ENCODE data around the gene GABRD.

GABRD gene

DNA sequence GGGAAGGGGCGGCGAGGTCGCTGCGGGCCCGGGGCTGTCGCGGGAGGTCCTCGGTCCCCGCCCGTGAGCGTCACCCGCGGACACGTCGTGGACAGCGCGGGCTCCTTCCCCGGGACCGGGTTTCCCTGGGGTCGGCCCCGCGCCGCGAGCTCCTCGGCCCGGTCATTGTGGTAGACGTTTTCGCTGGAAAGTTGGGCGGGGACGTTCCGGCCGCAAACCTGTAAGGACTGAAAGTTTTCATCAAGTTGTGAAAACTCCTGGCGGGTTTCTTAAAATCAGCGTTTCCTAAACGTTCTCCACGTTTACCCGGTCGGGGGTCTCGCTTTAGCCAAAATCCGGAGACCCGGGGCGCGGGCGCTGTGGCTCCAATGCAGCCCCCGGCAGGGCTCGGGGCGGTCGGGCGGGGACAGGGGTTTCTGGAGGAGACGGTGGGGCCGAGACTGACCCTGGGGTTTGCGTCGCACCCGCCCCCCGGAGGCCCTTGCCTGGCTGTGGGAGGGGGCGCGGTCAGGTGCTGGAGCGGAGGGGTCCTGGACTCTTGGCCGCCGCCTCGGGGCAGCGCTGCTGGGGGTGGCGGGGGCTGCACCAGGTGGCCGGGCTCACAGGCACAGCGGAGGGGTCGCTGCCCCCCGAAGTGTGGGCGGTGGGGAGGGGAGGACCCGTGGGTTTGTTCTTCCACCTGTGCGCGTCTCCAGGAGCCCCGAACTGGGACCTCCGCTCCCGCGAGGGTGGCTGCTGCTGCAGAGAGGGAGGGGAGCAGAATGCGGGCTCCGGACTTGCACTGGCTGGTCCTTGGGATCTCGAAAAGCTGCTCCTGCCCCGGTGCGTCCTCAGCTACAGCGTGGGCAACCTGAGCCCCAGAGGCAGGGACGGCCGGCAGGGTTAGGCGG lies 31.9 kb downstream of the GABRD start:
- no peak for FAIRE-seq
- no peak for DNase-seq (ENCODE audit: insufficient read length, low spot score)

DNA sequence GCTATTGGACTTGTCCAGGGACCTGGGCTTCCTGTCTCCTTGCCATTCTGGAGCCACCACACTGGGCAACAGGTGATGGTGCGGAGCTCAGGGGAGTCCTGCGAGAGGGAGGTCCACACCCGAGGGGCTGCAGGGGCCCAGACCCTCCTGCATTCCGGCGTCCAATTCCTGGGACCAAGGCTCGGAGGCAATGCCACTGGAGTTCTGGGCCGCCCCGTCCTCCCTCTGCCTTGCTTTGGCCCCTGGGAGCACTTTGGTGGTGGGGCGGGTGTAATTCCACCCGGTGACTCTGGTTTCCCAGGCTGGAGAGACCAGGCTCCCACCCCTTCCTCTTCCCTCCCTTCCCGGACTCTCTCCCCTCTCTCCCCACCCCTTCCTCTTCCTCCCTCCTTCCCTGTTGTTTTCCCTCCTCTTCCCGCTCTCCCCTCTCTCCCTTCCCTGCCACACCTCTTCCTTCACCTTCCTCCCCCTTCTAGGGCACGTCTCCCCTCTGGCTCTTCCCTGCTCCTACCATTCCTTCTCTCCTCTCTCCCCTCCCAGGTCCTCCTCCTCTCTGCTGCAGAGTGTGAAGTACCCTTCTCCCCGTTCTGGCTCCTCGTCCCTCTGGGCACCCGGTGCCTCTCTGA lies 33.0 kb downstream of the GABRD start:
- no peak for FAIRE-seq
- no peak for DNase-seq (ENCODE audit: insufficient read length, low spot score)

DNA sequence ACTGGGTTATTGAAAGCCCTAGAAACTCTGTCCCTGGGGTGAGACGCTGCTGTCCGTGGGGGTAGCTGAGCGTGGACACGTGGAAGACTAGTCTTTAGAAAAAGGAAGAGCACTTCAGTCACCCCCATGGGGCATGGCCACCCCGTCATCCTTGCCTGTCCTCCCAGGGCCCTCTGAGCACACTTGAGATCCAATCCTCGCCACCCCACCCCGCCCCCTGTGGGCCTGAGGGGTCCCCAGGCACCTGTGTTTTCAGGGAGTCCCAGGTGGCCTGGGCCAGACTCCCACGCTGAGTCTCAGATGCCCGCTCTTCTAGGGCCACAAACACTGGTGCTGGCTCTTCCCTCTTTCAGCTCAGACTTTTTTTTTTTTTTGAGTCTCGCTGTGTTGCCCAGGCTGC lies 33.6 kb downstream of the GABRD start:
- DNase-seq (ENCODE audit: insufficient read length, low spot score) (no peak), FAIRE-seq (no peak)

DNA sequence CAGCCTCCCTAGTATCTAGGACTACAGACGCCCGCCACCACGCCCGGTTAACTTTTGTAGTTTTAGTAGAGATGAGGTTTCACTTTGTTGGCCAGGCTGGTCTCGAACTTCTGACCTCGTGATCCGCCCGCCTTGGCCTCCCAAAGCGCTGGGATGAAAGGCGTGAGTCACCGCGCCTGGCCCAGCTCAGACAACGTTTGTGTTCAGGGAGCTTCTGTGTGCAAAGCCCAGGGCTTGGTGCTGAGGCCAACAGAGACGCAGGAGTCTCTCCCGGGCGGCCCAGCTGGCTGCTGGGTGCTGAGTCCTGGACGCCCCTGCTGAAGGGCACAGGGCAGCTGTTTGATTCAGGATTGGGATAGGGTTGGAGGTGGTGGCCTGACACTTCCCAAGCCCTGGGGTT lies 34.1 kb downstream of the GABRD start:
- no peak for FAIRE-seq

DNA sequence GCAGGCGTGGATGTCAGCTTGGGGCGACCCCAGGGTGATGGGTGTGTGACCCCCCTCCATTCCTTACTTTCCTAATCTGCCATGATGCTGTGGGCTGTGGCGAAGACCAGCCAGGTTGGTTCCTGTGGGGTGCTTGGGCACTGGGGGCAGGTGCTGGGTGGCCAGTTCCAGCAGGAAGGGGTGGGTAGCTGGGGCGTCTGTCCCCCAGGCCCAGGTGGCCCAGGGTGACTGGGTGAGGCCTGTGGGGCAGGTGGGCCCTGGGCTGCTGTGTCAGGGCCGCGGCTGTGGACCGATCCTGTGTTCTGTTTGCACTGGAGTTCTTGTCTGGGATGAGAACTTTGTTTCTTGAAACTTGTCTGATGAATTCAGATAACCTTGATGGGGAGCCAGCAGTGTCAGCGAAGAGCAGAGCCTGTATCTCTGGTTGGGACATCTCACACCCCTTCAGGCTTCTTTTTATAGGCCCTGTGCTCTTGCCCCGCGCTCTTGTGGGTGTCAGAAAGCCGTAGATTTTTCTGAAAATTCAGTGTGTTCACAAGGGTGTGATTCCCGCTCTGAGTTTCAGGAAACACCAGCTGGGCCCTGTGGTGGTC lies 34.7 kb downstream of the GABRD start:
- FAIRE-seq (no peak), DNase-seq (ENCODE audit: insufficient read length, low spot score) (no peak)

More for the DNA sequence above, 34.1 kb downstream of the GABRD start:
- DNase-seq (ENCODE audit: insufficient read length, low spot score): no peak

DNA sequence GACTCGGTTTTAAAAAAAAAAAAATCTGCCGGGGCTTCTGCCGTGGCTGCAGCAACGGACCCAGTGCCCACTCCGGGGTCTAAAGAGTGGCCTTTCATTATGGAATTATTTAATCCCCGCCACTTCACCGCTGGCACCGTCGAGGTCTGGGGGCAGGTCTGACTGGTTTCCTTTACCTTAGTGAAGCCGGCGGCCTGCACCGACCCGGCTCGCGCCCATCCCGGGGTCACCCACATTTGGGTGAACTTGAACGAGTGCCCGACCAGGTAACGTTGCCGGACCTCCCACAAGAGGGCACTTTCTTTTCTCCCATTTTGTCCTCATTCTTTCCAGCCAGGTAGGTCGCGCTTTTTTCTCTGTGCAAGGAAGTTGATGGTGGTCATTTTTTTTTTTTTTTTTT lies 35.4 kb downstream of the GABRD start:
- DNase-seq (ENCODE audit: insufficient read length, low spot score): no peak
- no peak for FAIRE-seq

- FAIRE-seq: no peak
- DNase-seq (ENCODE audit: insufficient read length, low spot score): no peak
Measured at GRCh38 chr1:2055911-2056575, 36.9 kb downstream of the GABRD start.

- DNase-seq (ENCODE audit: insufficient read length, low spot score) (no peak), FAIRE-seq (no peak)
Measured at GRCh38 chr1:2056955-2057590, 37.9 kb downstream of the GABRD start.

- no peak for FAIRE-seq
- DNase-seq (ENCODE audit: insufficient read length, low spot score): no peak
Measured at GRCh38 chr1:2059290-2059953, 40.3 kb downstream of the GABRD start.

DNA sequence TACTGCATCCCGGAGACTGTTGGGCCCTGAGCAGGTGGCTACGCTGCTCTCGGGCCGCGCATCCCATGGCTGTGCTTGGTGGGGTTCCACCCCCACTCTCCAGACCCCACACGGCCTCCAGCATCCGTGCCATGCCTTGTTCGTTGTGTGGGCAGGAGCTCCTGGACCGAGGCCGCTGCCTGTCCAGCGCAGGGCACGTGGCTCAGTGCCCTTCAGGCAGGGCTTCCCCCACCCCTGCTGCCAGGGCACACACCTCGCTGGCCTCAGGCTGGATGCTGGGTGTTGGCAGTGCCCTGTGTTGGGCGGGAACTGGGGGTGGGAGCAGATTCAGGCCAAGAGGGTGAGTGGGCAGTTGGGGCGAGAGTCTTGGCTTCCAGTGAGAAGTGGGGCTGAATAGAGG lies 40.9 kb downstream of the GABRD start:
- no peak for FAIRE-seq
- DNase-seq (ENCODE audit: insufficient read length, low spot score): no peak

- FAIRE-seq (no peak), DNase-seq (ENCODE audit: insufficient read length, low spot score) (no peak)
Measured at GRCh38 chr1:2060535-2060934, 41.4 kb downstream of the GABRD start.

DNA sequence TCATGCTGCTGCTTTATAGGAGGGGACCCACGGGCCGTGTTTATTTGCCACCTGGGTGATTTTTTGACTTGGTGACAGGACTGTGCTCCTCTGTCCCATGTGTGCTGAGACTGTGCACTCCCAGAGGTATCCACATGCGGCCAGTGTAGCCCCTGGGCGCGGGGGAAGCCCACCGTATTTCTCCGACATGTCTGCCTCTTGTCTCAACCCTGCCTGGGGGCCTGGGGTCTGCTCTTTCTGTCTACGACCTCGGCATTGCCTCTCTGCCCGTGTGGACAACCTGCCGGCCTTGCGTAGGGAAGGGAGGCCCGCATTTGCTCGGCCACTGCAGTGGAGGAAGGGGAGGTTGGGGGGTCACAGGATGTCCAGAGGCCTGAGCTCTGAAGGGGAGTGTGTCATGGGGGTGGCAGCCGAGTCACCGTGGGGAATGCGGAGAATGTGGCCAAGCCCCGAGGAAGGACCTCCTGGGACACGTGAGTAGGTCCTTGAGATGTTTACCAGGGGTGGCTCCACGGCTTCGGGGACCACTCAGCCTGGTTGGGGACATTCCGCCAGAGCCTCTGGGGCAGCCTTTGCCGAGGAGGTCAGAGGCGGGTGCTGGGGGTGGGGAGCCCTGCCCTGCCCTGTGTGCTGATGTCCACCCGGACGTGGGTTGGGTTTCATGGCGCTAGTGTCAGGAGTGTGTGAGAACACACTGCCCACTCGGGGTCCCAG lies 42.1 kb downstream of the GABRD start:
- no peak for FAIRE-seq

DNA sequence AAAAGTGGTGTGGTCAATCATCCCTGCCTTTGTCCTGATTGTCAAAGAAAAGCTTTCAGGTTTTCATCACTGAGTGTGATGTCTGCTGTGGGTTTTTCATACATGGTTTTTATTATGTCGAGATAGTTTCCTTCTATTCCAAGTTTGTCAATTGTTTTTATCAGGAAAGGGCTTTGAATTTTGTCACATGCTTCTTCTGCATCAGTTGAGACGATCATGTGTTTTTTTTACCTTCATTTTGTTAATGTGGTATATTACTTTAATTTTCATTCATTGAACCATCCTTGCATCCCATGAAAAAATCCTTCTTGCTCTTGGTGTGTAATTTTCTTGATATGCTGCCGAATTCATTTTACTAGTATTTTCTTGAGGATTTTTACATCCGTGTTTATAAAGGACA lies 46.6 kb downstream of the GABRD start:
- DNase-seq (ENCODE audit: insufficient read length, low spot score): no peak
- no peak for FAIRE-seq

More for the DNA sequence above, 42.1 kb downstream of the GABRD start:
- no peak for DNase-seq (ENCODE audit: insufficient read length, low spot score)

- DNase-seq (ENCODE audit: insufficient read length, low spot score) (no peak), FAIRE-seq (no peak)
Measured at GRCh38 chr1:2067393-2067792, 48.2 kb downstream of the GABRD start.

DNA sequence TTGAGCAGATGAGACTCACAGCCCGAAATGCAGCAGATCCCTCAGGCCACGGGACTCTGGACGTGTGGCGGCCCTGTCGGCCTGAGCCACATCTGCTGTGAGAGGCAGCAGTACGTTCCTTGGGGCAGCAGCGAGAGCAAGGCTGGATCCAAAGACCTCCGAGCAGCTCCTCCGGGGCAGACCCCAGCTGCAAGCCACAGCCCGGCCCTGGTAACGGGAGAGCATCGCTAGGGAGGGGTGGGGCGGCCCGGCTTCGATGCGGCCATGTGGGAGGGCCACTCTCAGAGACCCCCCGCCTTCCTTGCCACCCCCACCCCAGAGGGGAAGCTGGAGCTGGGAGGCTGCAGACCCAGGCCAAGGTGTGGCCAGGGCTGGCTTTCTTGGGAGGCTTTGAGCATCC lies 48.8 kb downstream of the GABRD start:
- DNase-seq (ENCODE audit: insufficient read length, low spot score) (no peak), FAIRE-seq (no peak)

DNA sequence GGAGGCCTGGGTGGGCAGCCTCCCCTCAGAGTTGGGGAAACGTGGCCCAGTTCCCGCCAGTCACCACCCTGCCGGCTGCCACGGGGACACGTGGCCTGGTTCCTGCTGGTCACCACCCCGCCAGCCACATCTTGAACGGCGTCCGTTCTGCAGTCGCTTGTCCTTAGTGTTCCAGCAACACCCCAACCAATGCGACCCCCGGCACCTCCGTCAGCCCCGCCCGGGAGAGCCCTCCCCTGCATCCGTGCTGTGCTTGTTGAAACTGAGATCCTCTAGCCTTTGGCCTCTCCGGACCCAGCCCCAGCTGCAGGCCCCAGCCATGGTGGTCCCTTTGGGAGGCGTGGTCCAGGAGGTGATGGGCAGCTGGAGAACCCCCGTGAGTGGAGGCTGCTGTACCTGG lies 49.8 kb downstream of the GABRD start:
- DNase-seq (ENCODE audit: insufficient read length, low spot score) (no peak), FAIRE-seq (no peak)

- FAIRE-seq (no peak), DNase-seq (ENCODE audit: insufficient read length, low spot score) (no peak)
Measured at GRCh38 chr1:2070016-2070415, 50.9 kb downstream of the GABRD start.

DNA sequence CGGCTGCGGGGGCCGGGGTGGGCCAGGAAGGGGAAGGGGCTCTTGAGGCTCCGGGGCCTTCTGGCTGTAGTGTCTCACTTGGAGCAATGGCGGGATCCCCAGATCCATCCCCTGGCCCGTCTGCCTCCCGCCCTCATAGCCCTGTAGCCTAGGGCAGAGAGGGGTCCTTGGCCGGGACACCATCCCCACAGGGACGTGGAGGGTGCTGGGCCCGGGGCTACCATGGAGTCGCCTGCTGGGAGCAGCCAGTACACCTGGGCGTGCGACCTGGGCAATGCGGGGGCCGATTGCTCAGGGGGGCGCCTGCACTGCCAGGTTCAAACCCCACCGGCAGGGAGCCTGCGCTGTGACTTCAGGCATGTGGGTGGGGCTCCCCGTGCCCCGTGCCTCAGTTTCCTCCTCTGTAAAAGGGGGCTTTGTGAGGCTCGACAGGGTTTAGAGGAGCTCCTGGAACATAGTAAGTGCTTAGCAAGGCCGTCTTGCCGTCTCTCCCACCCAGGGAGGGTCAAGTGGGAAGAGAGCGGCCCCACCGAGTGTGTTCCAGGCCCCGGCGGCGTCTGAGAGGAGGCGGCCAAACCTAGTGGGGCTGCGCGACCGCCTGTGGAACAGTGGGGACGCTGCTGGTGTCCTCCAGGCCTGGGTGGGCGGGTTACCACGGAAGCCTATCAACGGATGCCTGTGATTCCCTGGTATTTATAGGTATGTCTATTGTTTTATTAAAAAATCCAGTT lies 51.8 kb downstream of the GABRD start:
- FAIRE-seq (no peak), DNase-seq (ENCODE audit: insufficient read length, low spot score) (no peak)
